Measurements from ENCODE around the gene GIPC1. TPM values are rescaled to one million over a fixed set of nuclear protein-coding genes. Genes with fewer than 3 reads are reported as not detected.
"Not testable (repeated sequence)": the region's sequence is repeated elsewhere in the genome, so short reads cannot be mapped to it uniquely, and the experiment has no call there.

Gene GIPC1
- total RNA-seq, 1 experiment from 2014 or later: 103 TPM

- no peaks in the 10 kb centered on the region for H3K9me3 ChIP-seq (ENCODE audit: control insufficient read depth in 1 of 2, insufficient read depth in 1 of 2, low read depth in 1 of 2, low read length in 2 of 2)
- no peaks in the 10 kb centered on the region for H3K4me1 ChIP-seq (ENCODE audit: control insufficient read depth in 1 of 2, insufficient read depth in 2 of 2, low read length in 2 of 2)
- no TSS peak for BruUV-seq (replicated peaks)
- no peaks in the 10 kb centered on the region for H3K27me3 ChIP-seq (ENCODE audit: insufficient read depth, low read length)
- H4K20me1 ChIP-seq (ENCODE audit: insufficient read depth): no peaks in the 10 kb centered on the region
- H3K4me3 ChIP-seq (replicated peaks in 1 of 2; ENCODE audit: low read depth in 1 of 2, low read length in 2 of 2): no peak overlapping the region
- H3K36me3 ChIP-seq (ENCODE audit: control insufficient read depth in 1 of 2, insufficient read depth in 2 of 2, low read length in 2 of 2): peaks cover 15 to 16% of the 10 kb centered on the region in 2 experiments
- H3K79me2 ChIP-seq (ENCODE audit: insufficient read depth, low read length): no peaks in the 10 kb centered on the region
- DNase-seq (ENCODE audit: low read depth, low spot score) (no peak), ATAC-seq (no peak)
- RAD21 ChIA-PET (ENCODE audit: low non-redundant PET in 1 of 2, low total read pairs in 2 of 2, uncharacterized antibody in 2 of 2, unreplicated experiment in 2 of 2): no interaction called here
- H2AFZ ChIP-seq (ENCODE audit: low read depth, low read length, poor library complexity, severe bottlenecking): no peak overlapping the region
- no peaks in the 10 kb centered on the region for H3K9me2 ChIP-seq (ENCODE audit: insufficient read depth)
- CTCF ChIA-PET: no interaction called here
- H3K9ac ChIP-seq (ENCODE audit: low read length): no peak overlapping the region
- POLR2A ChIA-PET: no interaction called here
- TF ChIP-seq POLR2AphosphoS5 (IDR thresholded peaks at IDR 0.05; ENCODE audit: low read depth, low read length) (no peak), CEBPB (IDR thresholded peaks at IDR 0.05; ENCODE audit: low read depth) (no peak), SIN3A (IDR thresholded peaks at IDR 0.05; ENCODE audit: low read depth) (no peak), YY1 (IDR thresholded peaks at IDR 0.05; ENCODE audit: extremely low read depth, insufficient replicate concordance, low read depth, low read length) (no peak), SP1 (IDR thresholded peaks at IDR 0.05; ENCODE audit: low read depth) (no peak), SRF (IDR thresholded peaks at IDR 0.05; ENCODE audit: low read depth) (no peak), CTCF (IDR thresholded peaks at IDR 0.05 in 2 of 3, conservative IDR thresholded peaks at IDR 0.05 in 1 of 3; ENCODE audit: borderline replicate concordance in 1 of 3, insufficient read depth in 1 of 3, low read depth in 2 of 3, low read length in 2 of 3) (no peak), RAD21 (IDR thresholded peaks at IDR 0.05; ENCODE audit: low read depth) (no peak), POLR2A (IDR thresholded peaks at IDR 0.05; ENCODE audit: borderline replicate concordance, extremely low read depth, insufficient read depth, insufficient read length) (no peak), EZH2 (IDR thresholded peaks at IDR 0.05) (no peak), ATF3 (IDR thresholded peaks at IDR 0.05) (no peak), JUND (IDR thresholded peaks at IDR 0.05) (no peak), MAX (IDR thresholded peaks at IDR 0.05) (no peak), FOSL1 (IDR thresholded peaks at IDR 0.05; ENCODE audit: low read depth) (no peak), EZH2phosphoT487 (IDR thresholded peaks at IDR 0.05; ENCODE audit: borderline replicate concordance) (no peak), REST (IDR thresholded peaks at IDR 0.05; ENCODE audit: low read depth) (no peak)
- H3K4me2 ChIP-seq (ENCODE audit: low read length): no peak overlapping the region
- no peak overlapping the region for H3K27ac ChIP-seq (ENCODE audit: low read depth, low read length)
- intact Hi-C loops (cut with micrococcal nuclease): no loop called here
Observed at GRCh38 chr19:14463747-14464146, 32.2 kb downstream of the GIPC1 start.

GRCh38 chr19:14462401-14462800 is 33.5 kb downstream of the GIPC1 start:
- RAD21 ChIA-PET (ENCODE audit: low non-redundant PET in 1 of 2, low total read pairs in 2 of 2, uncharacterized antibody in 2 of 2, unreplicated experiment in 2 of 2); CTCF ChIA-PET: not testable (repeated sequence)

More at GRCh38 chr19:14462401-14462800, 33.5 kb downstream of the GIPC1 start:
- peaks cover 15 to 20% of the 10 kb centered on the region in 2 experiments for H3K36me3 ChIP-seq (ENCODE audit: control insufficient read depth in 1 of 2, insufficient read depth in 2 of 2, low read length in 2 of 2)
- DNase-seq (ENCODE audit: low read depth, low spot score); BruUV-seq (replicated peaks); H4K20me1 ChIP-seq (ENCODE audit: insufficient read depth); H3K4me1 ChIP-seq (ENCODE audit: control insufficient read depth in 1 of 2, insufficient read depth in 2 of 2, low read length in 2 of 2); intact Hi-C loops (cut with micrococcal nuclease); H2AFZ ChIP-seq (ENCODE audit: low read depth, low read length, poor library complexity, severe bottlenecking); H3K4me3 ChIP-seq (replicated peaks in 1 of 2; ENCODE audit: low read depth in 1 of 2, low read length in 2 of 2); H3K9me3 ChIP-seq (ENCODE audit: control insufficient read depth in 1 of 2, insufficient read depth in 1 of 2, low read depth in 1 of 2, low read length in 2 of 2); H3K79me2 ChIP-seq (ENCODE audit: insufficient read depth, low read length); POLR2A ChIA-PET; H3K4me2 ChIP-seq (ENCODE audit: low read length); H3K27ac ChIP-seq (ENCODE audit: low read depth, low read length); H3K9ac ChIP-seq (ENCODE audit: low read length); H3K27me3 ChIP-seq (ENCODE audit: insufficient read depth, low read length); ATAC-seq; H3K9me2 ChIP-seq (ENCODE audit: insufficient read depth): not testable (repeated sequence)

Measured in HCT116 (cell line).